Left renal cortex interstitium (tissue), 4 donors: Measurements from ENCODE around the gene HYAL4. TPM values are rescaled to one million over a fixed set of nuclear protein-coding genes. Genes with fewer than 3 reads are reported as not detected.
"Not testable (repeated sequence)": the region's sequence is repeated elsewhere in the genome, so short reads cannot be mapped to it uniquely, and the experiment has no call there.

ENCODE experiments used
- DNase-seq, 4 donors: peaks; one replicate each; pipeline ENCODE4 v3.0.0-alpha.2; 2013; ENCODE audit warnings: low read depth in 4 of 4, low spot score in 2 of 4, missing footprints in 1 of 4
- polyA plus RNA-seq, 4 donors: library from polyadenylated mRNA; unstranded; fragments of 120-200 nt; gene quantifications; one replicate each; pipeline ENCODE4 v1.2.1, GENCODE V29; 2013; ENCODE audit not compliant: insufficient read length in 4 of 4

The HYAL4 gene
- polyA plus RNA-seq, 4 donors, result 0.07 to 0.08 (median 0.08) TPM; not detected in 1

DNA sequence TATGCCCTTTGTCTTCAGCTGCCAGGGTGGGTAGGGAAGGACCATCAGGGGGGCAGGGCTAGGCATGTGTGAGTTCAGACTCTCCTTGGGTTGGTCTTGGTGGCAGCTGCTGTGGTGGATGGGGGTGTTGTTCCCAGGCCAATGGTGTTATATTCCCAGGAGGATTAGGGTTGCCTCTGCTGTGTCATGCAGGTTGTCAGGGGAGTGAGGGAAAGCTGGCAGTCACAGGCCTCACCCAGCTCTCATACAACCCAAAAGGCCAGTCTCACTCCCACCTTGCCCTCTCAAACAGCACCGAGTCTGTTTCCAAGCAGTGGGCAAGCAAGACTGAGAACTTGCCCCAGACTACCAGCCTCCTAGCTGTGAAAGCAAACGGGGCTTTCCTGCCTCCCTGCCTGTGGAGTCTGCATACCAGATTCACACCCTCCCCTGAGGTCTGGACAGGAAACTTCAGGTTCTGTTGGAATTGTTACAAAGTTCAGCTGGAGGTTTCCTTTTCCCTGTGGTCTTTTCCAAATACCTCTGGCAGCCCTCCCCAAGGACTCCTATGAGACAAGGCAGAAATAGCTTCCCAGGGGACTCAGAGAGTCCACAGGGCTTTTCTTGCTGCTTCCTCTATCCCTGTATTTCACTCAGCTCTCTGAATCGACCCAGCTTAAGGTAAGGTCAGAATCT is 1.4 kb downstream of the HYAL4 start:
- DNase-seq, result no peak

DNA sequence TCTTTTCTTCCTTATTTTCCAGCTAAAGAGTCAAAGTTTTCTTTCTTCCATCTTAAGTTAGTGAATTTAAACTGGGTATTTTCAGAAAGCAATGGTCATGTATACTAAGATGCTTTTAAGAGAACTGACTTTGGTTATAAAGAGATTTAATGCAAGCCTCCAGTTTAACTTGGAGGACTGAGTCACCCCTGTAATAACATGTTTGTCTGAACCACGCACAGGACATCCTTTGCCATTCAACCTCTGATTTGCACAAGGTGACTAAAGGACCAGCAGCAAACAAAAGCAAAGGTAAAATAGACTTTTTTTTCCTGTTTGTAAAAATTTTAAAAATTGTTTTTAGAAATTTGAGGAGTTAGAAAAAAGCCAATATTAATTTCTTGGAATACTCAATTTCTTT is 2.9 kb downstream of the HYAL4 start:
- no peak for DNase-seq

DNA sequence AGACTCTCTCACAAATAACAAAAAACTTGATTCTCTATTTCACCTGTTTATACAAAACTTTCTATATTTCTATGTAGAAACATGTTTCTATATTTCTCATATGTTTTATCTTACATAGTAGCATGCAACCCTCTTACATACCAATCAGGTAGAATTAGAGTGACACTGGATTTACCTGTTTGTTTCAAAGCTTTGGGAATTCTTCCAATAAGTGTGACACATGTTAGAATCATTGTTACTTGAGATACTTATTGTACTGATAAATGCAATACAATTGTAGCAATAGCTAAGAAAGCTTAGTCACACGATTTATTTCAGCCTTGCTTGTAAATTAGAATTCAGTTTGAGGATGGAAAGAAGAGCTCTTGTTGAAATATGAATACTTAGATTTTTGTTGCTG is 4.9 kb downstream of the HYAL4 start:
- DNase-seq, result no peak

DNA sequence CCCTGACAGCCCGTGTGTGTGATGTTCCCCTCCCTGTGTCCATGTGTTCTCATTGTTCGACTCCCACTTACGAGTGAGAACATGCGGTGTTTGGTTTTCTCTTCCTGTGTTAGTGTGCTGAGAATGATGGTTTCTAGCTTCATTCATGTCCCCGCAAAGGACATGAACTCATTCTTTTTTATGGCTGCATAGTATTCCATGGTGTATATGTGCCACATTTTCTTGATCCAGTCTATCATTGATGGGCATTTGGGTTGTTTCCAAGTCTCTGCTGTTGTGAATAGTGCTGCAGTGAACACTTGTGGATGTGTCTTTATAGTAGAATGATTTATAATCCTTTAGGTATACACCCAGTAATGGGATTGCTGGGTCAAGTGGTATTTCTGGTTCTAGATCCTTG is 6.4 kb downstream of the HYAL4 start:
- not testable (repeated sequence) for DNase-seq

DNA sequence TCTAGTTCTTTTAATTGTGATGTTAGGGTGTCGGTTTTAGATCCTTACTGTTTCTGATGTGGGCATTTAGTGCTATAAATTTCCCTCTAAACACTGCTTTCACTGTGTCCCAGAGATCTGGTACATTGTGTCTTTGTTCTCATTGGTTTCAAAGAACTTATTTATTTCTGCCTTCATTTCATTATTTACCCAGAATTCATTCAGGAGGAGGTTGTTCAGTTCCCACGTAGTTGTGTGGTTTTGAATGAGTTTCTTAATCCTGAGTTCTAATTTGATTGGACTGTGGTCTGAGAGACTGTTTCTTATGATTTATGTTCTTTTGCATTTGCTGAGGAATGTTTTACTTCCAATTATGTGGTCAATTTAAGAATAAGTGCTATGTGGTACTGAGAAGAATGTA is 9.3 kb downstream of the HYAL4 start:
- not testable (repeated sequence) for DNase-seq

DNA sequence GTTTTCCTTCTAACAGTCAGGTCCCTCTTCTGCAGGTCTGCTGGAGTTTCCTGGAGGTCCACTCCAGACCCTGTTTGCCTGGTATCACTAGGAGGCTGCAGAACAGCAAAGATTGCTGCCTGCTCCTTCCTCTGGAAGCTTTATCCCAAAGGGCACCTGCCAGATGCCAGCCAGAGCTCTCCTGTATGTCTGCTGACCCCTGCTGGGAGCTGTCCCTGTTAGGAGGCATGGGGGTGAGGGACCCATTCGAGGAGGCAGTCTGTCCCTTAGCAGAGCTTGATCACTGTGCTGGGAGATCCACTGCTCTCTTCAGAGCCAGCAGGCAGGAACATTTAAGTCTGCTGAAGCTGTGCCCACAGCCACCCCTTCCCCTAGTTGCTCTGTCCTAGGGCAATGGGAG is 11.5 kb downstream of the HYAL4 start:
- DNase-seq, result not testable (repeated sequence)

DNA sequence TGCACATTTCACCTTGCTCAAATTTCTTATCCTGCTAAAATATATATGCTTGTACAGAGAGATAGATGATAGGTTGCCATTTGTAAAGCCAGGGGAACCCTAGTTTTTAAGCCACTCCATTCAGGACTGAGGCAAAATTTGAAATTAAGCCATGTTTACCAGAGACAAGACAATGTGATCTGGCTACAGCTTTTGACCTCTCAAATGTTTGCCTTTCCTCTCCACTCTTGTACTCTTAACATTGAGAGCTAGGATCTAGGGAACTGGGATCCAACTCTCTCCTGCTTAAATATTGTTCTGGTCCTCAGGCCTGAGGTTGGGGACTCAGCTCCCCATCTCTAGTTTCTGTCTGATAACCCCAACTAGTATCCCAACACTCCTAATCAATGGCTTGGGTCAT is 15.9 kb downstream of the HYAL4 start:
- no peak for DNase-seq

DNA sequence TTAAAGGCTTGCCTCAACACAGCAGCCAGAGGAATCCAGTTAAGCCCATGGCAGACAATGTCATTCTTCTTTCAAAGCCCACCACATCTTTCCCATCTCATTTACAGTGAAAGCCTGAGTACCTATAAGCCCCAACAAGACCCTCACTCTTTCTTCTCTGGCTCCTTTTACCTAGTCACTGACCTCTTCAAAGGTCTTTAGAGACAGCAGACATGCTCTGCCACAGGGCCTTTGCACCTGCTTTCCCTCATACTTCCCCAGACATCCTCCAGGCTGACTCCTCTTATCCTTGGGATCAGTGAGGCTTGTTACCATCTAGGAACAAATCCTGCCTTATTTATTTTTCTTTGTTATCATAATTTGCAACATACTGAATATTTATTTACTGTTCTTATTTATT is 17.8 kb downstream of the HYAL4 start:
- no peak for DNase-seq

DNA sequence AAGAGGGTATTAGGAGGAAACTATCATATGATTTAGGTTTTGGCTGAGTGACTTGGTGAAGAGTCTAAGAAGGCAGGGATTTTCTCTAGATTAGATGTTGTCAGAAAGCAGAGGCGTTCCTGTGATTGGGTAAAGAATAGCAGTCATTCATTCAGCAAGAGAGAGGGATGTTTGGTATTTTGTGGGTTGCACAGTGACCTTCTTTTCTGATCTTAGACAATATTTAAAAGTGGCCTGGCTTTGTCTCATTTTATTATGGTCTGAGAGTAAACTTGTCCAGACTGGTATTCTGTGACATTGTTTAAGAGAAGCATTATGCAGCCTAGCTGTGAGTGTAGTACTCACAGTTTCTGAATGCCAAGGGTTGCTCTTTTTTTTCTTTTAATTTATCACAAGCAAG is 18.5 kb downstream of the HYAL4 start:
- DNase-seq, result no peak

DNA sequence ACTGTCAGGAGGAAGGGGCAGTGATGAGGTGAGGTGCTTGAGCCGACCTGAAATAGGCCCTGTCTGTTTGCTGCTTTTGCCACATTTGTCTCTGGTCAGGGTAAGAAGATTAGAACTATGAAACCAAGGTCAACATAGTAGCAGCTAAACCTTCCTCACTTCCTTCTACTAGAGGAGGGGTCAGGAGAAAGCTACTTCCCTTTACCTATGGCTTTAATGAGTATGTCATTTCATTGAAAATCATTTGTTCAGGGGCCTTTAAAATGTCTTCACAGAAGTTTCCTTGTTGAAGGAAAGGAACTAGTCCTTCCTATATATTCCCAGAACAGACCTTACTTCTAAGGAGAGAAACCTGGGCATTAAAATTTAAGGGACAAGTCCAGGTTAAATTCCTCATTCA is 19.0 kb downstream of the HYAL4 start:
- DNase-seq, result no peak

DNA sequence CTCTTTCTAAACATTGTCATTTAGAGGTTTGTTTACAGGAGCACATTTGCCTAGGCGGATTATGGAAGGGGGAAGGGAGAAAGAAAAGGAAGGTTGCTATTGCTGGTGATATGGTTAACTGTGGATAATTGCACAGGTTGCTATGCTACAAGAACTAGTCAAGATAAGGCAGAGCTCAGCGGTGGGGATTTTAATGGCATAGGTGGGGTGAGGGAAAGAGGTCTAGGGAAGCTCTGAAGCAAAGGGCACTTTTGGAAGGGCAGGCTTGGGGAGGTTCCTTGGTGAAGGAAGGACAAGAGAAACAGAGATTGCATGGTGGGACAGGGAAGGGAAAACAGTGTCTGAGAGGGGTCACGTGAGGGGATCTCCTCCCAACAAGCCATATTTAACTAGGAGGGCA is 19.5 kb downstream of the HYAL4 start:
- DNase-seq, result no peak

DNA sequence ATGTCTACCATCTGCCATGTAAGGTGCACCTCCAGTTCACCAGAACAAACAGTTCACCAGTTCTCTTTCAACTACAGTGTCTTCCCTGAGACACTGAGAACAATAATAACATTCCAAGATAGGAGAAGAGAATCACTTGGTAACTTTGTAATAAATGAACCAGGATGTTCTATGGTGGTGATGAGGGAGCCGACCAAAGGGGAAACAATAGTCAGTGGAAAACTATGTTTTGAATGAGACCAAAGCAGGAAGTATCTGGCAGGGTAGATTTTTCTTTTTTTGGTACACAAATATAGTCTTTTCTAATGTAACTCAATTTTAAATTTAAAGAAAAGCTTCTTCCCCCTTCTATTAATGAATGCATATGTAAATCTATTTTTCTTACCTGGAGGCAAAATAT is 20.0 kb downstream of the HYAL4 start:
- DNase-seq, result no peak

DNA sequence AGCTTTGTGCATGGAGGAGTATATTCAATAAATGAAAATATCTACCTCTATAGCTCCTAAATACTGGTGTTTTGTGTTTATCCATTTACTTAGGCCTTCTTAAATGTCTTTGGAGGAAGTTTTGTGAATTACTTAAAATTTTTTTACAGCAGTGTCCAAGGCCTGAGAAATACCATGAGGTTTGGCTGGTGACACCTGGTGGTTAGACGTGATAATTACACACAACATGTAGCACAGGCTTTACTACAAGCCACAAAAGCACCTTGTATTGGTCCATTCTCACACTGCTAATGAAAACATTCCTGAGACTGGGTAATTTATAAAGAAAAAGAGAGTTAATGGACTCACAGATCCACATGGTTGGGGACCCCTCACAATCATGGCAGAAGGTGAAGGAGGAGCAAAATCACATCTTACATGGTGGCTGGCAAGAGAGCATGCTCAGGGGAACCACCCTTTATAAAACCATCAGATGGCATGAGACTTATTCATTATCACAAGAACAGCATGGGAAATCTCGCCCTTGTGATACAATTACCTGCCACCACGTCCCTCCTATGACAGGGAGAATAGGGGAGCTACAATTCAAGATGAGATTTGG is 20.6 kb downstream of the HYAL4 start:
- peak in 3 of 4 donors; percentile 28 to 66 (median 29) for DNase-seq

DNA sequence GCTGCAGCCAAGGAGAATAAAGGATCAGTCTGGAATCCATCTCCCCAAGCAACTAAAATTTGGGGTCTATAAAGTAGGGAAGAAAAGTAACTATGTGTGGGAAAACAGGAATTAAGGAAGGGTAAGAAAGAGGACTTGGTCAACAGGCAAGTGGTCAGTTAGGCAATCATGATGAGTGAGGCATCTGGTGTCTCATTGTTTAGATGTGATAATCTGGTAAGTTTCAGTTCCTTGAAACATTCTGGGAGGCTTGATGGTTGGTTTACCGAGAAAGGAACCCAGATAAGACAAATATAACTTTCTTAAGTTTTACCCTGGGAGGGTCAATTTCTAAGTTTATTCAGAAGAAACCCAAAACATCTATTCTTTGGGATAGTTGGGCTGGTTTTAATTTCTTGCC is 22.3 kb downstream of the HYAL4 start:
- no peak for DNase-seq

DNA sequence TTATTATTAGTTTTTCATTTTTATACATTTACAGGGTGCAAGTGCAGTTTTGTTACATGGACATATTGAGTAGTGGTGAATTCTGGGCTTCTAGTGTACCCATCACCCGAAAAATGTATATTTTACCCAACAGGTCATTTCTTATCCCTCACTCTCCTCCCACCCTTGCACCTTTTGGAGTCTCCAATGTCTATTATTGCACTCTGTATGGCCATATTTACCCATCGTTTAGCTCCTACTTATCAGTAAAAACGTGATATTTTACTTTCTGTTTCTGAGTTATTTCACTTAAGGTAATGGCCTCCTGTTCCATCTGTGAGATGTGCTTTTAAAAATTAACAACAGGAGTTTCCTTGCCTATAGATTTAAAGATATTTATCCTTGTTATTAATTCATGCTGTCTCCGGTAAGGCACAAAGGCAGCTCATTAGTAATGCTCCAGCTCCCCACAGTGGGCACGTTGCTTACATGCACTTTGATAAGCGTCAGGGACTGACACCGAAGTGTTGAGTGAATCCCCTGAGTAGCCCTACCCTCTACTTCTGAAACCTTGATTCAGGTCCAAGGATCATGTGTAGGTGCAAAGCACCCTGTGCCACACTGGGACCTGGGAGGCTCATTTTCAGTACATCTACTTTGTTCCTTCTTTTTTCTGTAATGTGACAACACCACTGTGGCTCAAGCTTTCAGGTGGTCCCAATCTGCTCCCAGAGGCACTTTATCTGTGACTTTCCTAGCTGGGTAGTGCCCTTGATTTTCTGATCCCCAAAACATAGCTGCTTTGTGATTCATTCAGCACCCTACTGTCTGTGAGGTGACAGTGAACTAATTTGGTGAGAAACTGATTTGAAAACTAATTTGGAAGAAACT is 27.3 kb downstream of the HYAL4 start:
- peak in 1 of 4 donors; percentile 13 for DNase-seq

DNA sequence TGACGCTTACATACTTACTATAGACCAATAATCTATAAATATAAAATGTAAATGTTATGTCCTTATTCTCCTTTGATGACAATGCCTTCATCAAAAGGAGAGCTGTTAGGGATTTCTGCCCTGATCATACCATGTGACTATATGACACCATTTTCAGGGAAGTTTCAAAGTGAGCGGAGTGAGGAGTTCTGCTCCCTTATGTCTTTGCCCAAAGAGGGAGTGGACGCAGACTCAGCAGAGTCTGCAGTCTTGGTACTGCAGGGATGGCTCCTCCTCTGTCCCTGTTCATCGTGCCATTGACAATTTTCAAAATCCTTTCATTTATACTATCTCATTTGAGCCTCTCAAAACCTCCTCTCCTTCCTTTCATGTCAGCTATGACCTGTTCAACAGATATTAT is 27.9 kb downstream of the HYAL4 start:
- DNase-seq, result no peak

DNA sequence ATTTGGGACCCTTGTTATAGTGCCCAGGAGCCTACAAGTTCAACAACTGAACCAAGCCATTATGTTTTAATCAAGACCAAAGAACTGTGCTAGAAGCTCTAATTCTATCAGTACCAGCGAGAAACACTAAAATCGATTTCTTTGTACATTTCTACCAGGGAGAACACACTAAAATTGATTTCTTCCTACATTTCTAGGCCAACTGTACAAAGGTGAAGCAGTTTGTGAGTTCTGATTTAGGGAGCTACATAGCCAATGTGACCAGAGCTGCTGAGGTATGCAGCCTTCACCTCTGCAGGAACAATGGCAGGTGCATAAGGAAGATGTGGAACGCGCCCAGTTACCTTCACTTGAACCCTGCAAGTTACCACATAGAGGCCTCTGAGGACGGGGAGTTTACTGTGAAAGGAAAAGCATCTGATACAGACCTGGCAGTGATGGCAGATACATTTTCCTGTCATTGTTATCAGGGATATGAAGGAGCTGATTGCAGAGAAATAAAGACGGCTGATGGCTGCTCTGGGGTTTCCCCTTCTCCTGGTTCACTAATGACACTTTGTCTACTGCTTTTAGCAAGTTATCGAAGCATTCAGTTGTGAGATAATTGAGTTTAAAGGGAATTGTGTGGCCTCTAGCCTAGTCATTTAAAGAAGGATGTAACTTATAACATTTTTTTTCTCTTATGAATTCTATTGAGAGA is 31.7 kb downstream of the HYAL4 start:
- no peak for DNase-seq

DNA sequence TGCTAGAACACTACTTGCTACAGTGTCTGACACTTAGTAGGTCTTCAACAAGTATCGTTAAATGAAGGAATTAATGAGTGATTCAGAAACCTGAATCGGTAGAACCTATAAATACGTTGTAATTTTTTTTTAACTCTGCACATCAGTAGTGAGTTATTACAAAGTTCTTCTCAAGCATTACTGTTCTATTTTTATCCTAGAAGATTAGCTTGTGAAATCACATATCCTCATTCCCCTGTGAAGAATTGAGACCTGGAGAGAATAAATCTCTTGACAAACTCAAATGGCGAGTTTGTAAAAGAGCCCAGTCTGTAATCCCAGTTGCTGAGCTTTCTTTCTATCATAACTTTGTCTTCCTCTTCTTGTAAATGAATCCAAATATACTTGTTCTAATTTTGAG is 34.7 kb downstream of the HYAL4 start:
- no peak for DNase-seq

DNA sequence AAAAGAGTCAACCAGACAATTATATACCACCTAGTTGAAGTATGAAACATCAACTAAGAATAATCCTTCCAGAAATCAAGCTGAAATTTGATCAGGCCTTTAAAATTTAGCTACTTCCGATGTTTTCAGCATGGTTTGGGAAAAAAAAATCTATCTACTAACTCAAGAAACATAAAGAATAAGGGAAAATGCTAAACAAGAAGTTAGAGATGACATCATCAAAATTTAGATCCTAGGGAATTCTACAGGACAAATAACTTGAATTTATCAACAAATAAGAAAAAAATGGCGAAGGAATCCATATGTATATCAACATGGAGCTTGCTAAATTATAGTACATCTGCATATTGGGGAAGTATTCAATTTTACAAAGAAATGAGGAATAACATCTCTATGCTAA is 36.3 kb downstream of the HYAL4 start:
- DNase-seq, result no peak

DNA sequence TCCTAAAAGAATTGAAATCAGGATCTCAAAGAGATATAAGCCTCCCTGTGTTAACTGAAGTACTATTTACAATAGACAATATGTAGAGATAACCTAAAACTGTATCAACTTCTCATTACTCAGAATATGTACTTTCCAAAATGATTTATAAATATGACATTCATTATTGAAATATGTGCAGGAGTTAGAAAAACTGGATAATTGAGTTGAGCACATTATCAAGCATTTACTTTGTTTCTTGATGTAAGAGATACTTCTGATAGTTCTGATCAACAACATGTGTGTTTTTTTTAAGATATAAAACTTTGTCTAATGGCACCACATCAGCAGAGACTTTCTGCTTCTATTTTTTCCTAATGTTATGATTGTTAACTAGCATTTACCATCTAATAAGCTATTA is 38.2 kb downstream of the HYAL4 start:
- no peak for DNase-seq

DNA sequence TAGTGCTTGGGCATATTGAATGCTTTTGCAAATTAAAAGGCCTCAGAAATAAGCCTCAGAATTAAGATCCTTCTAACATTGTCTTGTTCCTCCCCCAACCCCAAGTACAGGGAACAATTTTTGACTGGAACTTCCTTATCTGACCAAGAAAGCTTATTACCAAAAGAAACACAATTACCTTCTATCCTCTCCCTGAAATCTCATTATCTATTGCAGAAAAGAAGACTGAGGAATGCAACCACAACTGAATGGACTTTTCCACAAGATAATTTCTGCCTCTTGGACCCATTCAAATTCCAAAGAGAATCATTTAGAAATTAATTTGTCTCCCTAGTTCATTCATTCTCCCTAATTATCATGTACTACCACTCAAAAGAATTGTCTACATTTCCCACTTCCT is 43.2 kb downstream of the HYAL4 start:
- no peak for DNase-seq
